Prostate gland (tissue), 2 donors: Measurements from ENCODE around the gene CLCNKB. TPM values are rescaled to one million over a fixed set of nuclear protein-coding genes. Genes with fewer than 3 reads are reported as not detected.

Experiments used
- DNase-seq: peaks from one replicate; pipeline ENCODE4 v3.0.0-alpha.2; 2019; ENCODE audit warnings: low spot score
- H3K27ac ChIP-seq, 2 donors: fragments of 200-600 bp; sonication (generic); 2 replicates each; pipeline ENCODE4 v1.5.1; 2017 to 2019
- H3K27me3 ChIP-seq: fragments of 200-600 bp; sonication (generic); replicated peaks from 2 replicates; pipeline ENCODE4 v1.5.1; 2019; ENCODE audit not compliant: insufficient read depth
- H3K36me3 ChIP-seq, 2 donors: fragments of 200-600 bp; sonication (generic); 1 replicate in 1 of 2; 2 replicates in 1 of 2; pipeline versions ENCODE4 v1.5.1 to v1.8.1; 2017 to 2019
- H3K4me1 ChIP-seq: fragments of 200-600 bp; sonication (generic); replicated peaks from 2 replicates; pipeline ENCODE4 v1.5.1; 2019
- H3K4me3 ChIP-seq, 2 donors: fragments of 200-600 bp; sonication (generic); 2 replicates each; pipeline ENCODE4 v1.5.1; 2017 to 2019
- H3K9me3 ChIP-seq: fragments of 200-600 bp; sonication (generic); 2 replicates; pipeline ENCODE4 v1.5.1; 2017
- POLR2A ChIP-seq: fragments of 450-650 bp; IDR thresholded peaks from one replicate; pipeline ENCODE4 v1.6.1; 2016; ENCODE audit warnings: antibody characterized with exemption, mild to moderate bottlenecking
- POLR2AphosphoS5 ChIP-seq: sonication (generic); formaldehyde crosslinking; IDR thresholded peaks from one replicate; pipeline ENCODE4 v1.6.1; 2017; ENCODE audit warnings: antibody characterized with exemption
- WGBS: methylation state at CpG from one replicate; pipeline ENCODE4 v1.1.5; 2018; 5-methylcytosine and 5-hydroxymethylcytosine counted together
- intact Hi-C: fragments of 100-400 bp; cut with DNase I; formaldehyde crosslinking; loops from one replicate; pipeline ENCODE4 v1.14.2; 2022
- total RNA-seq, 2 donors: library from RNA; depleted of rRNA; stranded (reverse); fragments of >200 nt; gene quantifications; one replicate each; pipeline ENCODE4 v1.1.0, GENCODE V29; 2016
- TF ChIP-seq, protein P1 (sequence below), 4 experiments: fragments of 200-600 bp in 2 of 4; fragments of 450-650 bp in 2 of 4; sonication (generic) in 2 of 4; IDR thresholded peaks; 1 replicate in 3 of 4; 2 replicates in 1 of 4; pipeline ENCODE4 v1.5.1; 2016 to 2019; ENCODE audit warnings: antibody characterized with exemption in 4 of 4, mild to moderate bottlenecking in 2 of 4, moderate library complexity in 2 of 4

Gene CLCNKB
- total RNA-seq, 2 donors from 2014 or later: 1.0 to 1.9 TPM

DNA sequence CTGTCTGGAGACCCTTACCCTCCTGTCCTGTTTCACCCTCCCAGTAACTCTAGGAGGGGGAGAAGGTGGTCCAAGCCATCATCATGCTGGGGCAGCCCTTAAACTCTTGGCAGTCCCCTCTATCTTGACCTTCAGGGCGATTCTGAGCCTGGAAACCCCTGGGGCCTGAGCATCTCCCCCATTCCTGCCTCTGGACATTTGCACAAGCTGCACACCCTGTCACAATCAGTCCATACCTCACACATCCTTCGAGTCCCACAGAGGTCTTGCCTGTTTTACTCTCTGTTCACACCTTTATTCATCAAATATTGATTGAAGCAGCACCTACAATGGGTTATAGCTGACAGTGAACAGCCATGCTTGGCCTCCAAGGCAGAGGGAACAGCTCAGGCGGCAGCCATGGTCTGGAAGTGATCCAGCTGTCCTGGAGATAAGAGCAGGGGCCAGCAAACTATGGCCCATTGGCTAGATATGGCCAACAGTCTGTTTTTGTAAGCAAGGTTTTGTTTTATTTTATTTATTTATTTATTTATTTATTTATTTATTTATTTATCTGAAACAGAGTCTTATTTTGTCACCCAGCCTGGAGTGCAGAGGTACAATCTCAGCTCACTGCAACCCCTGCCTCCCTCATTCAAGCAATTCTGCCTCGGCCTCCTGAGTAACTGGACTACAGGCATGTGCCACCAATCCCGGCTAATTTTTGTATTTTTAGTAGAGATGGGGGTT lies 37.0 kb downstream of the CLCNKB start:
- Histone ChIP-seq H3K4me3 (no peak overlapping the region), H3K36me3 (no peaks in the 10 kb centered on the region), H3K27ac (no peak overlapping the region), H3K27me3 (no peaks in the 10 kb centered on the region), H3K4me1 (peaks cover 2% of the 10 kb centered on the region), H3K9me3 (no peaks in the 10 kb centered on the region)
- TF ChIP-seq POLR2A (no peak), POLR2AphosphoS5 (no peak)
- TF ChIP-seq, protein P1, sequence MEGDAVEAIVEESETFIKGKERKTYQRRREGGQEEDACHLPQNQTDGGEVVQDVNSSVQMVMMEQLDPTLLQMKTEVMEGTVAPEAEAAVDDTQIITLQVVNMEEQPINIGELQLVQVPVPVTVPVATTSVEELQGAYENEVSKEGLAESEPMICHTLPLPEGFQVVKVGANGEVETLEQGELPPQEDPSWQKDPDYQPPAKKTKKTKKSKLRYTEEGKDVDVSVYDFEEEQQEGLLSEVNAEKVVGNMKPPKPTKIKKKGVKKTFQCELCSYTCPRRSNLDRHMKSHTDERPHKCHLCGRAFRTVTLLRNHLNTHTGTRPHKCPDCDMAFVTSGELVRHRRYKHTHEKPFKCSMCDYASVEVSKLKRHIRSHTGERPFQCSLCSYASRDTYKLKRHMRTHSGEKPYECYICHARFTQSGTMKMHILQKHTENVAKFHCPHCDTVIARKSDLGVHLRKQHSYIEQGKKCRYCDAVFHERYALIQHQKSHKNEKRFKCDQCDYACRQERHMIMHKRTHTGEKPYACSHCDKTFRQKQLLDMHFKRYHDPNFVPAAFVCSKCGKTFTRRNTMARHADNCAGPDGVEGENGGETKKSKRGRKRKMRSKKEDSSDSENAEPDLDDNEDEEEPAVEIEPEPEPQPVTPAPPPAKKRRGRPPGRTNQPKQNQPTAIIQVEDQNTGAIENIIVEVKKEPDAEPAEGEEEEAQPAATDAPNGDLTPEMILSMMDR (IDR thresholded peaks at IDR 0.05): no peak
- DNase-seq: no peak
- WGBS: 93% methylated on average over 5 of the region's 5 CpGs
- intact Hi-C loops: loop anchor here (5.0 kb wide), 1 partner anchor 272 kb away; the partner anchor contains the start of gene FBXO42

DNA sequence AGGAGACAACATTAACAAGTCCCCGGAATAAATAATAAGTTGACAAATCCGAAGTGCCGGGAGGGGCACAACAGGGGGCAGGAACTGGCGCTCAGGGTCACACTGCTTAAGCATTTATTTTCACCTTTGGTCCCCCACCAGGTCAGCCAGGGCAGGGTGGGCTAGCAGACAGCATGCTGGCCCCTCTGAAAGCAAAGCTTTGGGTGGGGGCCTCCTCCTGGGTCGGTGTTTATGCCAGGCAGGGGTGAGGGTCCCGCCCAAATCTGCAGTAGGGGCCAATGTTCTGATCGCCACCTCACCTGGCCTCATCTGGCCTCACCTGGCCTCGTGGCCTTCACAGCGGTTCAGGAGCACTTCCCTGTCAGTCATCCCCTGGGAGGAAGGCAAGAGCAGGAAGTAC lies 38.1 kb downstream of the CLCNKB start:
- no peak for DNase-seq
- intact Hi-C loops: loop anchor here (2.0 to 5.0 kb wide), 2 partner anchors 73 to 271 kb away; partner anchors contain the start of gene FBXO42
- H3K9me3 ChIP-seq: no peaks in the 10 kb centered on the region

DNA sequence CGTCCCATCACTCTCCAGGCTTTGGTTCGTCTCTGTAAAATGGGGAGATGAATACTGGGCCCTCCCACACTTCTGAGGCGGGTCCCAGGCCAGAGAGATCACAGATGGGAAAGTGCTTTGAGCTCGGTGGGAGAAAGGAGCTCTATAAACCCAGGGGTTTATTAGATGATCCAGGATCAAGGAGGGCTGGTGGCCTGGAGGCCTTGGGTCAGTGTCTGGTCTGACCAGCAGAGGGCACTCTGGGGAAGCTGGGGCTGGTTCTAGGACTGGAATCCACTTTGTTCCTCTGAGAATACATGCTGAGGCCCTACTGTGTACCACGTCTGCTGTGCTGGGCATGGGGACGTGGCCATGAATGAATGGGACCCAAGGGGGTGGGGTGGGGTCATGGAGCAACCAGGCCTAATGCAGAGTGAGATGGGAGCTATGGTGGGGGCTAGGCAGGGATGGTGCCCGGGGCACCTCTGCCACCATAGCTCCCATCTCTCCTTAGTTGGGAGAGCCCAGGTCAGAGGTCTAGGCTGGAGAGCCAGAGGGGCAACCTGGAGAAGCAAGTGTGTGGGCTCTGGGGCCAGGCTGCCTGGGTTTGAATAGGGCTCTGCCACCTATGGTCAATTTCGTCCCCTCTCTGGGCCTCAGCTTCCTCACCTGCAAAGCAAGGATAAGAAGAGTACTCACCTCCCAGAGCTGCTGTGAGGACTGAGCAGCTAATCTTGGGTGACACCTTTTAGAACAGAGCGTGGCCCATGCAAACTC lies 38.9 kb downstream of the CLCNKB start:
- intact Hi-C loops: loop anchor here (2.0 to 5.0 kb wide), 2 partner anchors 72 to 270 kb away; partner anchors contain the start of gene FBXO42
- H3K36me3 ChIP-seq: no peaks in the 10 kb centered on the region
- H3K9me3 ChIP-seq: no peaks in the 10 kb centered on the region
- H3K4me3 ChIP-seq: no peak overlapping the region
- no peaks in the 10 kb centered on the region for H3K27me3 ChIP-seq
- H3K4me1 ChIP-seq: peaks cover 2% of the 10 kb centered on the region
- no peak overlapping the region for H3K27ac ChIP-seq
- TF ChIP-seq POLR2A (no peak), POLR2AphosphoS5 (peak; percentile 34)
- TF ChIP-seq, protein P1 (IDR thresholded peaks at IDR 0.05): peak; percentile 81 to 89 (median 82)
- WGBS: 69% methylated on average over 9 of the region's 9 CpGs
- DNase-seq: peak; percentile 52

More for the DNA sequence above, 38.1 kb downstream of the CLCNKB start:
- Histone ChIP-seq H3K4me1 (peaks cover 2% of the 10 kb centered on the region), H3K4me3 (no peak overlapping the region), H3K36me3 (no peaks in the 10 kb centered on the region), H3K27me3 (no peaks in the 10 kb centered on the region), H3K27ac (no peak overlapping the region)
- TF ChIP-seq, protein P1 (IDR thresholded peaks at IDR 0.05): no peak
- no peak for TF ChIP-seq POLR2AphosphoS5
- TF ChIP-seq POLR2A: no peak
- 87% methylated on average over 9 of the region's 9 CpGs for WGBS

DNA sequence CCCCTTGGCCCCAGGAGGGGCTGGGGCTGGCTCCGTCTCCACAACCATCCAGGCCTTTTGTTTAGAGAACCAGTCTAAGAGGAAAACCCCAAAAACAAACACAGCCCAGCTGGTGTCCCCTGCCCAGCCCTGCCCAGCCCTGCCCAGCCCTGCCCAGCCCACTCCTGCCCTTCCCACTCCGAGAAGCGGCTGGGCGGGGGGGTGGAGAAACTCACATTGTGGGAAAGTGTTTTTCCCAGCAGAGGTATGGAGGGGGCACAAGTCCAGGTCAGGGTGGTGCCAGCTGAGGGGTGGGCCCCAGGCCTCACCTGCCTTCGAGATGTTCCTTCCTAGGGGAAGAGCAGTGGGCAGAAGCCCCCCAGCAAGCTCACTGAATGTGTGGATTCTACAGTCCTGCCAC lies 39.9 kb downstream of the CLCNKB start:
- no peak overlapping the region for H3K27ac ChIP-seq
- peaks cover 2% of the 10 kb centered on the region for H3K4me1 ChIP-seq
- intact Hi-C loops: loop anchor here (2.0 to 5.0 kb wide), 2 partner anchors 71 to 269 kb away; partner anchors contain the start of gene FBXO42
- TF ChIP-seq POLR2A: no peak
- no peak for TF ChIP-seq POLR2AphosphoS5
- TF ChIP-seq, protein P1 (IDR thresholded peaks at IDR 0.05): no peak
- DNase-seq: no peak
- no peaks in the 10 kb centered on the region for H3K9me3 ChIP-seq
- no peaks in the 10 kb centered on the region for H3K27me3 ChIP-seq
- no peaks in the 10 kb centered on the region for H3K36me3 ChIP-seq
- no peak overlapping the region for H3K4me3 ChIP-seq
- 55% methylated on average over 5 of the region's 5 CpGs for WGBS
